Activated naive CD4-positive, alpha-beta T cell treated with anti-CD3 and anti-CD28 coated beads, Interleukin-2, amount 50 U/mL, for 72 hours (primary cell): ENCODE results near the gene ZNF548. TPM values are rescaled to one million over a fixed set of nuclear protein-coding genes. Genes with fewer than 3 reads are reported as not detected.

Source experiments
- ATAC-seq, 2 donors: fragments of 150-1000 bp; cut with Tn5 transposase; 2 replicates each; pipeline ENCODE4 v1.10.0; 2021; ENCODE audit warnings: mild to moderate bottlenecking in 2 of 2, moderate library complexity in 2 of 2
- DNase-seq, 2 donors: peaks; one replicate each; pipeline ENCODE4 v3.0.0; 2021 to 2022; ENCODE audit warnings: low spot score in 2 of 2
- H3K27ac Mint-ChIP-seq, 2 donors: one replicate each; pipeline ENCODE4 v1.8.0; 2022; ENCODE audit warnings: mild to moderate bottlenecking in 2 of 2, mixed read lengths in 2 of 2
- H3K36me3 Mint-ChIP-seq, 2 donors: one replicate each; pipeline ENCODE4 v1.8.0; 2022; ENCODE audit warnings: mixed read lengths in 2 of 2
- H3K9me3 Mint-ChIP-seq, 2 donors: one replicate each; pipeline ENCODE4 v1.8.0; 2022; ENCODE audit warnings: mixed read lengths in 2 of 2
- total RNA-seq, 2 donors: library from RNA; stranded (reverse); gene quantifications; one replicate each; pipeline ENCODE4 v1.2.3, GENCODE V29; 2022

ZNF548 gene
- total RNA-seq, 2 donors from 2014 or later: 22.8 to 31.5 TPM

- Mint-ChIP-seq H3K9me3 (peaks cover 44 to 60% of the 10 kb centered on the region in 2 donors), H3K27ac (no peak overlapping the region), H3K36me3 (peaks cover 74 to 89% of the 10 kb centered on the region in 2 donors)
- ATAC-seq (no peak), DNase-seq (no peak)
Observed at GRCh38 chr19:57437931-57438330, 48.3 kb downstream of the ZNF548 start.

GRCh38 chr19:57438925-57439324 is 49.3 kb downstream of the ZNF548 start:
- ATAC-seq: no peak
- Mint-ChIP-seq H3K9me3 (peaks cover 52 to 54% of the 10 kb centered on the region in 2 donors), H3K27ac (no peak overlapping the region), H3K36me3 (peaks cover 84 to 90% of the 10 kb centered on the region in 2 donors)
- no peak for DNase-seq

- no peak overlapping the region for H3K27ac Mint-ChIP-seq
- H3K9me3 Mint-ChIP-seq: peaks cover 55 to 57% of the 10 kb centered on the region in 2 donors
Observed at GRCh38 chr19:57441979-57442752, 52.5 kb downstream of the ZNF548 start.

GRCh38 chr19:57443121-57443696 is 53.6 kb downstream of the ZNF548 start:
- ATAC-seq: no peak
- Mint-ChIP-seq H3K27ac (no peak overlapping the region), H3K9me3 (peaks cover 55 to 57% of the 10 kb centered on the region in 2 donors), H3K36me3 (peaks cover 79 to 82% of the 10 kb centered on the region in 2 donors)
- no peak for DNase-seq

More at GRCh38 chr19:57441979-57442752, 52.5 kb downstream of the ZNF548 start:
- DNase-seq: no peak
- peaks cover 84 to 90% of the 10 kb centered on the region in 2 donors for H3K36me3 Mint-ChIP-seq
- ATAC-seq: no peak

GRCh38 chr19:57452307-57452706 is 62.7 kb downstream of the ZNF548 start:
- DNase-seq (no peak), ATAC-seq (no peak)
- Mint-ChIP-seq H3K9me3 (peaks cover 22 to 28% of the 10 kb centered on the region in 2 donors), H3K27ac (no peak overlapping the region), H3K36me3 (peaks cover 52 to 57% of the 10 kb centered on the region in 2 donors)

Other genes starting within 250 kb of the ZNF548 start
- gene ZIM3, start 244.7 kb upstream of the ZNF548 start, total RNA-seq: not detected
- gene DUXA, start 222.4 kb upstream of the ZNF548 start, total RNA-seq: not detected
- 10 to 100 TPM; 23.0 to 27.6 TPM for gene ZNF264, start 198.4 kb upstream of the ZNF548 start, total RNA-seq
- gene AURKC, start 158.8 kb upstream of the ZNF548 start, total RNA-seq: 1 to 10 TPM; 1.2 to 1.4 TPM
- 10 to 100 TPM in 1 of 2 donors, 1 to 10 TPM in 1; 8.9 to 21.5 TPM for gene ZNF805, start 149.2 kb upstream of the ZNF548 start, total RNA-seq
- gene ZNF460, start 109.4 kb upstream of the ZNF548 start, total RNA-seq: 10 to 100 TPM; 66.0 to 80.4 TPM
- 1 to 10 TPM; 3.4 to 7.0 TPM for gene ZNF543, start 69.4 kb upstream of the ZNF548 start, total RNA-seq
- 1 to 10 TPM; 3.5 to 6.5 TPM for gene ZNF304, start 38.6 kb upstream of the ZNF548 start, total RNA-seq
- 1 to 10 TPM; 3.8 to 5.9 TPM for gene TRAPPC2B, start 26.3 kb upstream of the ZNF548 start, total RNA-seq
- gene ZNF547, start 26.3 kb upstream of the ZNF548 start, total RNA-seq: 1 to 10 TPM in 1 of 2 donors, under 1 TPM in 1; 0.61 to 2.7 TPM
- 1 to 10 TPM; 8.0 to 9.1 TPM for gene ZNF17, start 21.3 kb downstream of the ZNF548 start, total RNA-seq
- gene ZNF749, start 45.5 kb downstream of the ZNF548 start, total RNA-seq: 10 to 100 TPM; 11.8 to 15.9 TPM
- under 1 TPM; 0.14 to 0.36 TPM for gene VN1R1, start 67.3 kb downstream of the ZNF548 start, total RNA-seq
- 1 to 10 TPM; 4.1 to 7.8 TPM for gene ZNF772, start 87.7 kb downstream of the ZNF548 start, total RNA-seq
- 1 to 10 TPM; 3.7 to 6.8 TPM for gene ZNF419, start 97.9 kb downstream of the ZNF548 start, total RNA-seq
- gene ZNF773, start 110.1 kb downstream of the ZNF548 start, total RNA-seq: 1 to 10 TPM; 4.2 to 7.0 TPM
- 1 to 10 TPM; 3.7 to 3.9 TPM for gene ZNF549, start 137.5 kb downstream of the ZNF548 start, total RNA-seq
- 10 to 100 TPM in 1 of 2 donors, 1 to 10 TPM in 1; 6.4 to 14.4 TPM for gene ZNF550, start 170.0 kb downstream of the ZNF548 start, total RNA-seq
- 1 to 10 TPM; 2.0 to 2.5 TPM for gene ZNF416, start 189.1 kb downstream of the ZNF548 start, total RNA-seq
- 1 to 10 TPM; 2.4 to 5.6 TPM for gene ZIK1, start 194.3 kb downstream of the ZNF548 start, total RNA-seq
- gene ZNF530, start 210.0 kb downstream of the ZNF548 start, total RNA-seq: 1 to 10 TPM; 3.9 to 5.4 TPM
- gene ZNF134, start 224.4 kb downstream of the ZNF548 start, total RNA-seq: 1 to 10 TPM; 4.2 to 6.7 TPM
- 10 to 100 TPM in 1 of 2 donors, 1 to 10 TPM in 1; 9.8 to 12.0 TPM for gene ZNF211, start 243.3 kb downstream of the ZNF548 start, total RNA-seq